IMR-90 (cell line): ENCODE results near the gene UCK2. TPM values are rescaled to one million over a fixed set of nuclear protein-coding genes. Genes with fewer than 3 reads are reported as not detected.

ENCODE experiments used
- ATAC-seq: fragments of 200-7000 bp; cut with Tn5 transposase; 2 replicates; pipeline ENCODE4 v1.9.1; 2020; ENCODE audit warnings: low read depth, mild to moderate bottlenecking, moderate library complexity
- BruUV-seq: library from RNA; stranded (reverse); fragments of 400-500 nt; replicated peaks from 2 replicates; lab custom pipeline; 2021; lab: Mats Ljungman, UMichigan
- CTCF ChIA-PET: fragments of 300-600 bp; formaldehyde crosslinking; extraction: SDS; loops from one replicate; lab custom pipeline; 2021; ENCODE audit warnings: antibody characterized with exemption; lab: Yijun Ruan, JAX
- POLR2A ChIA-PET: fragments of 300-600 bp; sonication (Branson Sonifier 250); formaldehyde crosslinking; loops from one replicate; lab custom pipeline; 2022; ENCODE audit warnings: antibody characterized with exemption; ENCODE audit not compliant: unreplicated experiment; lab: Charles Lee
- DNase-seq: peaks from one replicate; pipeline ENCODE4 v3.0.0; 2013
- H2AFZ ChIP-seq: replicated peaks from 2 replicates; pipeline ENCODE3; 2013; ENCODE audit warnings: low read length, mild to moderate bottlenecking; ENCODE audit not compliant: poor library complexity
- H2AK5ac ChIP-seq: 2 replicates; pipeline ENCODE4 v1.6.1; 2013; ENCODE audit warnings: low read depth, low read length, inconsistent platforms
- H2AK9ac ChIP-seq: replicated peaks from 2 replicates; pipeline ENCODE3; 2013; ENCODE audit warnings: mild to moderate bottlenecking, low read depth, low read length, moderate library complexity; ENCODE audit not compliant: poor library complexity
- H2BK120ac ChIP-seq: 2 replicates; pipeline ENCODE4 v1.6.1; 2013; ENCODE audit warnings: low read depth, low read length, inconsistent platforms
- H2BK15ac ChIP-seq: 3 replicates; pipeline ENCODE4 v1.6.1; 2013; ENCODE audit warnings: low read depth, low read length, inconsistent platforms
- H2BK20ac ChIP-seq: 2 replicates; pipeline ENCODE4 v1.6.1; 2013; ENCODE audit warnings: low read depth, mild to moderate bottlenecking, inconsistent platforms, low read length, moderate library complexity
- H2BK5ac ChIP-seq: 2 replicates; pipeline ENCODE4 v1.6.1; 2013; ENCODE audit warnings: mild to moderate bottlenecking, low read depth, low read length, inconsistent platforms; ENCODE audit not compliant: poor library complexity, severe bottlenecking
- H3K14ac ChIP-seq: replicated peaks from 2 replicates; pipeline ENCODE4 v1.6.1; 2013; ENCODE audit warnings: low read depth, low read length, inconsistent platforms
- H3K18ac ChIP-seq: 2 replicates; pipeline ENCODE4 v1.6.1; 2013; ENCODE audit warnings: low read depth, low read length, control low read depth
- H3K23ac ChIP-seq: 2 replicates; pipeline ENCODE4 v1.6.1; 2013; ENCODE audit warnings: low read depth, low read length, inconsistent platforms
- H3K27ac ChIP-seq: 2 replicates; pipeline ENCODE4 v1.5.1; 2013; ENCODE audit warnings: mild to moderate bottlenecking, control low read depth, low read length; ENCODE audit not compliant: insufficient read depth
- H3K27me3 ChIP-seq: 2 replicates; pipeline ENCODE4 v1.6.1; 2013; ENCODE audit warnings: low read length; ENCODE audit not compliant: control insufficient read depth, insufficient read depth
- H3K36me3 ChIP-seq: 2 replicates; pipeline ENCODE4 v1.6.1; 2013; ENCODE audit warnings: low read length, mixed read lengths; ENCODE audit not compliant: control insufficient read depth, insufficient read depth
- H3K4ac ChIP-seq: 2 replicates; pipeline ENCODE4 v1.6.1; 2013; ENCODE audit warnings: low read depth, low read length, inconsistent platforms
- H3K4me1 ChIP-seq: 2 replicates; pipeline ENCODE4 v1.6.1; 2013; ENCODE audit warnings: low read length, mixed read lengths; ENCODE audit not compliant: control insufficient read depth, insufficient read depth
- H3K4me2 ChIP-seq: 2 replicates; pipeline ENCODE4 v1.6.1; 2013; ENCODE audit warnings: low read depth, mild to moderate bottlenecking, control low read depth, low read length, moderate library complexity
- H3K4me3 ChIP-seq: 2 replicates; pipeline ENCODE4 v1.5.1; 2013; ENCODE audit warnings: low read depth, mild to moderate bottlenecking, control low read depth, low read length, moderate library complexity; ENCODE audit not compliant: insufficient read depth
- H3K56ac ChIP-seq: 2 replicates; pipeline ENCODE4 v1.6.1; 2013; ENCODE audit warnings: low read length, inconsistent platforms; ENCODE audit not compliant: insufficient read depth; ENCODE audit errors: extremely low read depth
- H3K79me1 ChIP-seq, 2 experiments: 2 replicates each; pipeline ENCODE4 v1.6.1; 2013; ENCODE audit warnings: low read length in 2 of 2, inconsistent platforms in 1 of 2, low read depth in 1 of 2
- H3K9ac ChIP-seq: 2 replicates; pipeline ENCODE4 v1.6.1; 2013; ENCODE audit warnings: low read depth, low read length, control low read depth
- H3K9me1 ChIP-seq: 2 replicates; pipeline ENCODE4 v1.6.1; 2013; ENCODE audit warnings: low read length, inconsistent platforms; ENCODE audit not compliant: insufficient read depth
- H3K9me3 ChIP-seq: 2 replicates; pipeline ENCODE4 v1.6.1; 2013; ENCODE audit warnings: low read length; ENCODE audit not compliant: control insufficient read depth, insufficient read depth
- H4K20me1 ChIP-seq: 2 replicates; pipeline ENCODE4 v1.6.1; 2013; ENCODE audit warnings: low read length, inconsistent platforms; ENCODE audit not compliant: insufficient read depth
- H4K5ac ChIP-seq: 2 replicates; pipeline ENCODE4 v1.6.1; 2013; ENCODE audit warnings: mild to moderate bottlenecking, low read depth, low read length, control low read depth
- H4K8ac ChIP-seq, 2 experiments: 2 replicates each; pipeline ENCODE4 v1.6.1; 2013; ENCODE audit warnings: low read depth in 2 of 2, low read length in 2 of 2, control low read depth in 1 of 2, inconsistent platforms in 1 of 2
- H4K91ac ChIP-seq: 2 replicates; pipeline ENCODE4 v1.6.1; 2013; ENCODE audit warnings: low read depth, low read length, inconsistent platforms; ENCODE audit not compliant: insufficient read depth
- BHLHE40 ChIP-seq: fragments of 150-350 bp; IDR thresholded peaks from 2 replicates; pipeline ENCODE4 v1.6.1; 2016; ENCODE audit warnings: mild to moderate bottlenecking, low read depth, low read length
- CEBPB ChIP-seq: IDR thresholded peaks from 2 replicates; pipeline ENCODE4 v1.6.1; 2012; ENCODE audit warnings: low read depth, low read length, improper control_type of control experiment
- CHD1 ChIP-seq: IDR thresholded peaks from 2 replicates; pipeline ENCODE4 v1.6.1; 2012; ENCODE audit warnings: low read depth, low read length, improper control_type of control experiment
- CTCF ChIP-seq: conservative IDR thresholded peaks from 2 replicates; pipeline ENCODE4 v1.5.1; 2012; ENCODE audit warnings: mild to moderate bottlenecking, low read depth, low read length, improper control_type of control experiment
- ELK1 ChIP-seq: fragments of 150-350 bp; IDR thresholded peaks from 2 replicates; pipeline ENCODE4 v1.6.1; 2016; ENCODE audit warnings: low read depth, mild to moderate bottlenecking, low read length, moderate library complexity, borderline replicate concordance
- FOS ChIP-seq: fragments of 150-350 bp; IDR thresholded peaks from 2 replicates; pipeline ENCODE4 v1.6.1; 2016; ENCODE audit warnings: low read depth, low read length
- MAFK ChIP-seq: IDR thresholded peaks from 2 replicates; pipeline ENCODE4 v1.6.1; 2012; ENCODE audit warnings: low read depth, low read length, improper control_type of control experiment
- MXI1 ChIP-seq: IDR thresholded peaks from 2 replicates; pipeline ENCODE4 v1.6.1; 2012; ENCODE audit warnings: low read depth, mild to moderate bottlenecking, low read length, moderate library complexity, borderline replicate concordance
- NFE2L2 ChIP-seq: fragments of 150-350 bp; IDR thresholded peaks from 2 replicates; pipeline ENCODE4 v1.6.1; 2016; ENCODE audit warnings: low read depth, mild to moderate bottlenecking, low read length
- POLR2A ChIP-seq: IDR thresholded peaks from 2 replicates; pipeline ENCODE4 v1.6.1; 2012; ENCODE audit warnings: mild to moderate bottlenecking, low read depth, low read length
- RAD21 ChIP-seq: IDR thresholded peaks from 2 replicates; pipeline ENCODE4 v1.6.1; 2012; ENCODE audit warnings: low read length, improper control_type of control experiment
- RCOR1 ChIP-seq: IDR thresholded peaks from 2 replicates; pipeline ENCODE4 v1.6.1; 2012; ENCODE audit warnings: mild to moderate bottlenecking, low read length, improper control_type of control experiment; ENCODE audit not compliant: insufficient replicate concordance
- RFX5 ChIP-seq: IDR thresholded peaks from 2 replicates; pipeline ENCODE4 v1.8.0; 2012; ENCODE audit warnings: low read depth, mild to moderate bottlenecking, low read length, moderate library complexity
- SMC3 ChIP-seq: fragments of 150-350 bp; IDR thresholded peaks from 2 replicates; pipeline ENCODE4 v1.6.1; 2016; ENCODE audit warnings: low read depth, mild to moderate bottlenecking, antibody characterized with exemption, low read length, moderate library complexity
- USF2 ChIP-seq: fragments of 150-350 bp; IDR thresholded peaks from 2 replicates; pipeline ENCODE4 v1.6.1; 2017; ENCODE audit warnings: mild to moderate bottlenecking, antibody characterized with exemption, low read length, low read depth
- WGBS, 2 experiments: methylation state at CpG; one replicate each; pipeline versions ENCODE4 v1.1.5 to v1.1.7; 2013; ENCODE audit warnings: missing lambda C conversion rate in 2 of 2; ENCODE audit not compliant: insufficient read length in 1 of 2; ENCODE audit errors: extremely low coverage in 2 of 2; 5-methylcytosine and 5-hydroxymethylcytosine counted together
- dilution Hi-C: fragments of 300-500 bp; cut with HindIII; formaldehyde crosslinking; loops from one replicate; pipeline ENCODE4 v1.14.3; 2018; ENCODE audit warnings: low sequenced_read_pairs; ENCODE audit not compliant: unreplicated experiment
- in situ Hi-C: fragments of 300-500 bp; cut with MboI; formaldehyde crosslinking; loops from 3 replicates; pipeline ENCODE4 v1.14.3; 2019; ENCODE audit warnings: low sequenced_read_pairs, inconsistent platforms, mixed read lengths
- intact Hi-C: fragments of 100-400 bp; cut with micrococcal nuclease; formaldehyde crosslinking; loops from 2 replicates; pipeline ENCODE4 v1.10.0; 2022
- polyA plus RNA-seq, 3 experiments: library from polyadenylated mRNA; depleted of rRNA; stranded (reverse); fragments of >200 nt; gene quantifications; 2 replicates each; pipeline ENCODE4 v1.2.3, GENCODE V29; 2012; ENCODE audit warnings: low replicate concordance in 1 of 3
- total RNA-seq: library from RNA; depleted of rRNA; stranded (reverse); fragments of >200 nt; gene quantifications from 2 replicates; pipeline ENCODE4 v1.2.3, GENCODE V29; 2012

UCK2 gene
- total and polyA plus RNA-seq, 2 of the 4 experiments (the other 2 are of a cell fraction): 83.0 to 87.8 TPM

- Histone ChIP-seq H4K20me1 (peaks cover 27% of the 10 kb centered on the region), H2AFZ (no peak overlapping the region), H3K36me3 (no peaks in the 10 kb centered on the region), H2BK20ac (no peak overlapping the region), H3K23ac (no peak overlapping the region), H3K56ac (no peak overlapping the region), H2BK120ac (no peak overlapping the region), H4K8ac (no peak overlapping the region), H3K4ac (no peak overlapping the region), H3K4me1 (no peaks in the 10 kb centered on the region), H3K9ac (no peak overlapping the region), H3K27me3 (no peaks in the 10 kb centered on the region), H3K9me3 (no peaks in the 10 kb centered on the region; the same call in 1 of the 2 replicates), H3K4me2 (no peak overlapping the region), H3K4me3 (no peak overlapping the region), H3K9me1 (no peaks in the 10 kb centered on the region), H3K18ac (no peak overlapping the region), H4K5ac (no peak overlapping the region), H3K79me1 (peaks cover 41 to 64% of the 10 kb centered on the region in 2 experiments), H2AK9ac (no peak overlapping the region), H2BK5ac (no peak overlapping the region), H3K27ac (no peak overlapping the region), H3K14ac (no peak overlapping the region), H4K91ac (no peak overlapping the region), H2AK5ac (no peak overlapping the region), H2BK15ac (no peak overlapping the region)
- no TSS peak for BruUV-seq
- 80% methylated on average over 1 of the region's 5 CpGs; no CpG with 5 or more reads in 1 of the 2 experiments for WGBS, 2 experiments
- in situ Hi-C loops (no loop called here), dilution Hi-C loops (no loop called here), intact Hi-C loops (no loop called here)
- TF ChIP-seq BHLHE40: no peak
- TF ChIP-seq ELK1: no peak
- no peak for TF ChIP-seq RAD21
- no peak for TF ChIP-seq CEBPB
- TF ChIP-seq RCOR1: no peak
- TF ChIP-seq MAFK: no peak
- no peak for TF ChIP-seq NFE2L2
- TF ChIP-seq CHD1: no peak
- TF ChIP-seq CTCF: no peak
- TF ChIP-seq MXI1: no peak
- TF ChIP-seq POLR2A: no peak
- TF ChIP-seq USF2: no peak
- TF ChIP-seq FOS: no peak
- no peak for TF ChIP-seq RFX5
- no peak for TF ChIP-seq SMC3
- ATAC-seq (no peak), DNase-seq (no peak)
- CTCF ChIA-PET: interaction anchor here (0.6 kb wide), 1 partner anchor 46 kb away, joined by 3 read pairs; the partner anchor contains the start of gene UCK2
- POLR2A ChIA-PET: interaction anchor here (0.6 kb wide), 1 partner anchor 219 kb away, joined by 3 read pairs; no protein-coding TSS in a partner anchor
Observed at GRCh38 chr1:165873481-165873880, 46.1 kb downstream of the UCK2 start.
